ENCODE measurements around the gene MAPK14.

Gene MAPK14

GRCh38 chr6:36038120-36038876, 10.7 kb downstream of the MAPK14 start:
- no peak for DNase-seq

GRCh38 chr6:36039112-36039511, 11.5 kb downstream of the MAPK14 start:
- no peak for DNase-seq

- DNase-seq: no peak
Observed at GRCh38 chr6:36040958-36041357, 13.3 kb downstream of the MAPK14 start.

GRCh38 chr6:36042618-36043260, 15.1 kb downstream of the MAPK14 start:
- no peak for DNase-seq

GRCh38 chr6:36049582-36049981, 22.0 kb downstream of the MAPK14 start:
- no peak for DNase-seq

GRCh38 chr6:36050305-36050704, 22.7 kb downstream of the MAPK14 start:
- no peak for DNase-seq

- no peak for DNase-seq
Observed at GRCh38 chr6:36050947-36051710, 23.5 kb downstream of the MAPK14 start.

GRCh38 chr6:36052097-36052496, 24.5 kb downstream of the MAPK14 start:
- DNase-seq: no peak

GRCh38 chr6:36053878-36054277, 26.3 kb downstream of the MAPK14 start:
- DNase-seq: no peak

- no peak for DNase-seq
Observed at GRCh38 chr6:36054415-36054814, 26.8 kb downstream of the MAPK14 start.

GRCh38 chr6:36054956-36055355, 27.3 kb downstream of the MAPK14 start:
- DNase-seq: no peak

- no peak for DNase-seq
Observed at GRCh38 chr6:36056178-36056577, 28.6 kb downstream of the MAPK14 start.

GRCh38 chr6:36061236-36061635, 33.6 kb downstream of the MAPK14 start:
- DNase-seq: no peak

GRCh38 chr6:36062247-36062646, 34.6 kb downstream of the MAPK14 start:
- no peak for DNase-seq

GRCh38 chr6:36063318-36064060, 35.9 kb downstream of the MAPK14 start:
- DNase-seq: no peak

GRCh38 chr6:36064770-36065396, 37.3 kb downstream of the MAPK14 start:
- DNase-seq: no peak

GRCh38 chr6:36065916-36066315, 38.3 kb downstream of the MAPK14 start:
- DNase-seq: no peak

- no peak for DNase-seq
Observed at GRCh38 chr6:36066817-36067216, 39.2 kb downstream of the MAPK14 start.

- no peak for DNase-seq
Observed at GRCh38 chr6:36067374-36068011, 39.9 kb downstream of the MAPK14 start.

- no peak for DNase-seq
Observed at GRCh38 chr6:36068012-36068392, 40.4 kb downstream of the MAPK14 start.

GRCh38 chr6:36068586-36068985, 41.0 kb downstream of the MAPK14 start:
- DNase-seq: no peak

GRCh38 chr6:36069573-36069972, 42.0 kb downstream of the MAPK14 start:
- DNase-seq: no peak
